HepG2 (cell line): ENCODE results near the gene BCKDHA. TPM values are rescaled to one million over a fixed set of nuclear protein-coding genes. Genes with fewer than 3 reads are reported as not detected.

Source experiments
- AHR ChIP-seq: IDR thresholded peaks from 2 replicates; pipeline ENCODE4 v1.6.1; 2018; ENCODE audit warnings: missing genetic modification reagents, missing compliant biosample characterization
- ARNT2 ChIP-seq: sonication (generic); formaldehyde crosslinking; IDR thresholded peaks from 2 replicates; pipeline ENCODE4 v1.8.0; 2022; ENCODE audit warnings: mild to moderate bottlenecking, low read depth, missing genetic modification reagents, moderate library complexity
- CHCHD3 ChIP-seq: sonication (generic); formaldehyde crosslinking; IDR thresholded peaks from 2 replicates; pipeline ENCODE4 v1.8.0; 2022; ENCODE audit warnings: mild to moderate bottlenecking, missing genetic modification reagents, moderate library complexity
- GABPB1 ChIP-seq: IDR thresholded peaks from 2 replicates; pipeline ENCODE4 v1.6.1; 2016; ENCODE audit warnings: mild to moderate bottlenecking, missing genetic modification reagents, moderate library complexity, missing compliant biosample characterization
- HDAC2 ChIP-seq: sonication (generic); formaldehyde crosslinking; IDR thresholded peaks from 2 replicates; pipeline ENCODE4 v1.4.0; 2020; ENCODE audit warnings: missing genetic modification reagents
- MIER3 ChIP-seq: IDR thresholded peaks from 2 replicates; pipeline ENCODE4 v1.6.1; 2016; ENCODE audit warnings: missing compliant biosample characterization, borderline replicate concordance
- NCOR1 ChIP-seq: fragments of 200-600 bp; sonication (generic); IDR thresholded peaks from 2 replicates; pipeline ENCODE4 v1.7.0; 2017; ENCODE audit warnings: antibody characterized with exemption, low read length, borderline replicate concordance
- PCBP1 ChIP-seq: fragments of 200-400 bp; formaldehyde crosslinking; IDR thresholded peaks from 2 replicates; pipeline ENCODE4 v1.6.1; 2017; ENCODE audit warnings: mild to moderate bottlenecking, low read depth, low read length, borderline replicate concordance
- PHF8 ChIP-seq: sonication (generic); formaldehyde crosslinking; IDR thresholded peaks from 2 replicates; pipeline ENCODE4 v1.5.0; 2020; ENCODE audit warnings: missing genetic modification reagents
- POLR2G ChIP-seq: fragments of 200-400 bp; formaldehyde crosslinking; IDR thresholded peaks from 2 replicates; pipeline ENCODE4 v1.6.1; 2018; ENCODE audit warnings: mild to moderate bottlenecking, low read depth, low read length, moderate library complexity
- RBM22 ChIP-seq: fragments of 200-400 bp; formaldehyde crosslinking; optimal IDR thresholded peaks from 2 replicates; pipeline ENCODE3; 2017; ENCODE audit warnings: mild to moderate bottlenecking, low read length, moderate library complexity
- REXO4 ChIP-seq: sonication (generic); formaldehyde crosslinking; IDR thresholded peaks from 2 replicates; pipeline ENCODE4 v1.8.0; 2022; ENCODE audit warnings: missing genetic modification reagents, mild to moderate bottlenecking, borderline replicate concordance
- RXRA ChIP-seq: sonication (generic); formaldehyde crosslinking; IDR thresholded peaks from 2 replicates; pipeline ENCODE4 v1.5.1; 2020; ENCODE audit warnings: missing genetic modification reagents
- SP2 ChIP-seq: sonication (generic); formaldehyde crosslinking; IDR thresholded peaks from 2 replicates; pipeline ENCODE4 v1.5.1; 2020; ENCODE audit warnings: mild to moderate bottlenecking, missing genetic modification reagents
- XRCC5 ChIP-seq: fragments of 200-400 bp; formaldehyde crosslinking; optimal IDR thresholded peaks from 2 replicates; pipeline ENCODE3; 2017; ENCODE audit warnings: mild to moderate bottlenecking, low read length
- ZBTB3 ChIP-seq: sonication (generic); formaldehyde crosslinking; IDR thresholded peaks from 2 replicates; pipeline ENCODE4 v1.4.0; 2020; ENCODE audit warnings: low read depth, mild to moderate bottlenecking, moderate library complexity, missing genetic modification reagents, borderline replicate concordance
- ZNF260 ChIP-seq: sonication (generic); formaldehyde crosslinking; IDR thresholded peaks from 2 replicates; pipeline ENCODE4 v1.4.0; 2020; ENCODE audit warnings: missing genetic modification reagents, low read depth, mild to moderate bottlenecking, borderline replicate concordance
- ZNF274 ChIP-seq: sonication (generic); formaldehyde crosslinking; IDR thresholded peaks from 2 replicates; pipeline ENCODE4 v1.5.1; 2020; ENCODE audit warnings: mild to moderate bottlenecking, missing genetic modification reagents
- ZNF337 ChIP-seq: sonication (generic); formaldehyde crosslinking; IDR thresholded peaks from 2 replicates; pipeline ENCODE4 v1.5.1; 2020; ENCODE audit warnings: missing genetic modification reagents, low read depth, mild to moderate bottlenecking, borderline replicate concordance
- polyA plus RNA-seq, 8 experiments: library from polyadenylated mRNA; depleted of rRNA in 3 of 8; stranded (reverse) in 7 of 8; unstranded in 1 of 8; fragments of >200 nt; fragmentation: Illumina TruSeq in 4 of 8; extraction: Trizol in 4 of 8; gene quantifications; 2 replicates each; pipeline versions ENCODE4 v1.2.1 to v1.2.3, GENCODE V29; 2011 to 2016; ENCODE audit warnings: low read depth in 4 of 8, missing spikeins in 1 of 8, mixed read lengths in 1 of 8; ENCODE audit not compliant: insufficient read depth in 1 of 8
- total RNA-seq, 5 experiments: library from RNA; depleted of rRNA; stranded (reverse); fragments of >200 nt; fragmentation: Illumina TruSeq; extraction: Trizol; gene quantifications; 2 replicates each; pipeline ENCODE4 v1.2.3, GENCODE V29; 2016; ENCODE audit warnings: low read depth in 1 of 5
- TF ChIP-seq, protein P1 (sequence below): sonication (generic); formaldehyde crosslinking; IDR thresholded peaks from 2 replicates; pipeline ENCODE4 v1.9.0; 2022; ENCODE audit warnings: missing genetic modification reagents, mild to moderate bottlenecking, borderline replicate concordance
- TF ChIP-seq, protein P2 (sequence below): sonication (generic); formaldehyde crosslinking; IDR thresholded peaks from 2 replicates; pipeline ENCODE4 v1.4.0; 2020; ENCODE audit warnings: missing genetic modification reagents
- TF ChIP-seq, protein P3 (sequence below): sonication (generic); formaldehyde crosslinking; IDR thresholded peaks from 2 replicates; pipeline ENCODE4 v1.5.0; 2020; ENCODE audit warnings: mild to moderate bottlenecking, low read depth, missing genetic modification reagents, borderline replicate concordance
- TF ChIP-seq, protein P4 (sequence below): IDR thresholded peaks from 2 replicates; pipeline ENCODE4 v1.6.1; 2016
- TF ChIP-seq, protein P5 (sequence below): sonication (generic); formaldehyde crosslinking; IDR thresholded peaks from 2 replicates; pipeline ENCODE4 v1.5.0; 2020; ENCODE audit warnings: missing genetic modification reagents

Gene BCKDHA
- total and polyA plus RNA-seq, 2 of the 13 experiments (the other 11 are each of a cell fraction or from before 2014, with no cell fraction given), result 11.8 to 31.5 TPM

DNA sequence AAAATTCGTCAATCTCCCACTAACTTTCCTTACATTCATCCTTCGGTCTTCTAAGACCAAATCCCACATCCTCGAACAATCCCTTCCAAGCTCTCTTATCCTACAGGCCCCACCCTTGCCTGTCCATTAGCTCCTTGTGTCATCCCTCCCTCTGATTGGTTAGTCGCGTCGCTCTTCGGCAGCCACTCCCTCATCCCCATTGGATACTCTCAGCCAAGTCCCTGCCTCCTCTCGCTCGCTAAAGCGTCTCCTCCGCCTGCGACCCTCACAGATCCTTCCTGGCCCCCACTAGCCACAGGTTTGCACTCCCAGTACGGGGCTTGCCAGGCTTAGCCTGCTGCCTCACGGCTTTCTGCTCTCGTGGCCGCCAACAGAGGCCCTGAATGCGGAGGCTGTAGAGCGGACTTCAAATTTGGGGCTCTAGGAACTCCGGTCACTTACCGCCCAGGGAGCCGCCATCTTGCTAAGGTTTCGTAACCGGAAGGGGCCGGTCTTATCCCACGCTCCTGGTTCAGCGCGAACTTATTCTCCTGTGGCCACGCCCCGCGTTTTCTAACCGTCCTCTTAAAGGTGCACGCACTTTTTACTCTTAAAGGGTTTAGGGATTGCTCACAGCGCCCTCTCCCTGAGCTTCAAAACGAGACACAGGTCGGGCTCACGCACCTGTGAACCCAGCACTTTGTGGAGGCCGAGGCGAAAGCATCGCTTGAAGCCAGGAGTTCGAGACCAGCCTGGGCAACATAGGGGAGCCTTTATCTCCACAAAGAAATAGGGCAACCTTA is 42.0 kb downstream of the BCKDHA start, which contains the start of gene DMAC2 (continued):
- TF ChIP-seq, protein P1, sequence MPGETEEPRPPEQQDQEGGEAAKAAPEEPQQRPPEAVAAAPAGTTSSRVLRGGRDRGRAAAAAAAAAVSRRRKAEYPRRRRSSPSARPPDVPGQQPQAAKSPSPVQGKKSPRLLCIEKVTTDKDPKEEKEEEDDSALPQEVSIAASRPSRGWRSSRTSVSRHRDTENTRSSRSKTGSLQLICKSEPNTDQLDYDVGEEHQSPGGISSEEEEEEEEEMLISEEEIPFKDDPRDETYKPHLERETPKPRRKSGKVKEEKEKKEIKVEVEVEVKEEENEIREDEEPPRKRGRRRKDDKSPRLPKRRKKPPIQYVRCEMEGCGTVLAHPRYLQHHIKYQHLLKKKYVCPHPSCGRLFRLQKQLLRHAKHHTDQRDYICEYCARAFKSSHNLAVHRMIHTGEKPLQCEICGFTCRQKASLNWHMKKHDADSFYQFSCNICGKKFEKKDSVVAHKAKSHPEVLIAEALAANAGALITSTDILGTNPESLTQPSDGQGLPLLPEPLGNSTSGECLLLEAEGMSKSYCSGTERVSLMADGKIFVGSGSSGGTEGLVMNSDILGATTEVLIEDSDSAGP, result peak; percentile 100
- TF ChIP-seq RBM22, result peak; percentile 88
- peak; percentile 85 for TF ChIP-seq SP2 (CRISPR knock-in tag)
- 0 out of 2 replicates have a peak, but pooled peaks have one; percentile 30 for TF ChIP-seq RXRA (CRISPR knock-in tag)
- 0 out of 2 replicates have a peak, but pooled peaks have one; percentile 86 for TF ChIP-seq ZBTB3 (CRISPR knock-in tag)
- TF ChIP-seq, protein P2, sequence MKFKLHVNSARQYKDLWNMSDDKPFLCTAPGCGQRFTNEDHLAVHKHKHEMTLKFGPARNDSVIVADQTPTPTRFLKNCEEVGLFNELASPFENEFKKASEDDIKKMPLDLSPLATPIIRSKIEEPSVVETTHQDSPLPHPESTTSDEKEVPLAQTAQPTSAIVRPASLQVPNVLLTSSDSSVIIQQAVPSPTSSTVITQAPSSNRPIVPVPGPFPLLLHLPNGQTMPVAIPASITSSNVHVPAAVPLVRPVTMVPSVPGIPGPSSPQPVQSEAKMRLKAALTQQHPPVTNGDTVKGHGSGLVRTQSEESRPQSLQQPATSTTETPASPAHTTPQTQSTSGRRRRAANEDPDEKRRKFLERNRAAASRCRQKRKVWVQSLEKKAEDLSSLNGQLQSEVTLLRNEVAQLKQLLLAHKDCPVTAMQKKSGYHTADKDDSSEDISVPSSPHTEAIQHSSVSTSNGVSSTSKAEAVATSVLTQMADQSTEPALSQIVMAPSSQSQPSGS (CRISPR knock-in tag), result peak; percentile 39
- TF ChIP-seq, protein P3, sequence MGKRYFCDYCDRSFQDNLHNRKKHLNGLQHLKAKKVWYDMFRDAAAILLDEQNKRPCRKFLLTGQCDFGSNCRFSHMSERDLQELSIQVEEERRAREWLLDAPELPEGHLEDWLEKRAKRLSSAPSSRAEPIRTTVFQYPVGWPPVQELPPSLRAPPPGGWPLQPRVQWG (CRISPR knock-in tag), result no peak
- peak; percentile 94 for TF ChIP-seq POLR2G
- TF ChIP-seq AHR (CRISPR knock-in tag), result peak; percentile 78
- TF ChIP-seq NCOR1, result 0 out of 2 replicates have a peak, but pooled peaks have one; percentile 39
- peak; percentile 18 for TF ChIP-seq XRCC5
- 0 out of 2 replicates have a peak, but pooled peaks have one; percentile 63 for TF ChIP-seq CHCHD3 (CRISPR knock-in tag)
- TF ChIP-seq HDAC2 (CRISPR knock-in tag), result peak; percentile 26; the same call in 1 of the 2 replicates
- TF ChIP-seq MIER3, result peak; percentile 56; the same call in 1 of the 2 replicates
- TF ChIP-seq ARNT2 (CRISPR knock-in tag), result peak; percentile 85; the same call in 1 of the 2 replicates
- TF ChIP-seq PHF8 (CRISPR knock-in tag), result peak; percentile 96
- no peak for TF ChIP-seq REXO4 (CRISPR knock-in tag)
- no peak for TF ChIP-seq ZNF260 (CRISPR knock-in tag)
- TF ChIP-seq, protein P4, sequence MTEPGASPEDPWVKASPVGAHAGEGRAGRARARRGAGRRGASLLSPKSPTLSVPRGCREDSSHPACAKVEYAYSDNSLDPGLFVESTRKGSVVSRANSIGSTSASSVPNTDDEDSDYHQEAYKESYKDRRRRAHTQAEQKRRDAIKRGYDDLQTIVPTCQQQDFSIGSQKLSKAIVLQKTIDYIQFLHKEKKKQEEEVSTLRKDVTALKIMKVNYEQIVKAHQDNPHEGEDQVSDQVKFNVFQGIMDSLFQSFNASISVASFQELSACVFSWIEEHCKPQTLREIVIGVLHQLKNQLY, result no peak
- TF ChIP-seq, protein P5, sequence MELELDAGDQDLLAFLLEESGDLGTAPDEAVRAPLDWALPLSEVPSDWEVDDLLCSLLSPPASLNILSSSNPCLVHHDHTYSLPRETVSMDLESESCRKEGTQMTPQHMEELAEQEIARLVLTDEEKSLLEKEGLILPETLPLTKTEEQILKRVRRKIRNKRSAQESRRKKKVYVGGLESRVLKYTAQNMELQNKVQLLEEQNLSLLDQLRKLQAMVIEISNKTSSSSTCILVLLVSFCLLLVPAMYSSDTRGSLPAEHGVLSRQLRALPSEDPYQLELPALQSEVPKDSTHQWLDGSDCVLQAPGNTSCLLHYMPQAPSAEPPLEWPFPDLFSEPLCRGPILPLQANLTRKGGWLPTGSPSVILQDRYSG, result no peak
- peak; percentile 82; the same call in 1 of the 2 replicates for TF ChIP-seq ZNF337
- 0 out of 2 replicates have a peak, but pooled peaks have one; percentile 55 for TF ChIP-seq PCBP1
- TF ChIP-seq ZNF274 (CRISPR knock-in tag), result peak; percentile 91
- TF ChIP-seq GABPB1 (CRISPR knock-in tag), result peak; percentile 94
